ENCODE results near the gene AASDHPPT.

- TF ChIP-seq POLR2AphosphoS5 (IDR thresholded peaks at IDR 0.05; ENCODE audit: borderline replicate concordance, low read depth, low read length) (no peak), EZH2 (IDR thresholded peaks at IDR 0.05) (no peak)
Observed at GRCh38 chr11:106127604-106128003, 50.1 kb downstream of the AASDHPPT start.
